CD4-positive, alpha-beta T cell (primary cell): Measurements from ENCODE around the gene A2ML1. TPM values are rescaled to one million over a fixed set of nuclear protein-coding genes. Genes with fewer than 3 reads are reported as not detected.

Source experiments
- ATAC-seq: fragments of 200-7000 bp; cut with Tn5 transposase; one replicate; pipeline ENCODE4 v1.10.0; 2022; ENCODE audit warnings: mild to moderate bottlenecking; ENCODE audit not compliant: poor library complexity
- CTCF ChIA-PET: fragments of 350-600 bp; sonication (Branson Sonifier 250); formaldehyde crosslinking; loops from one replicate; lab custom pipeline; 2021; ENCODE audit warnings: antibody characterized with exemption, inconsistent platforms; lab: Charles Lee
- POLR2A ChIA-PET: fragments of 350-600 bp; sonication (Branson Sonifier 250); formaldehyde crosslinking; loops from one replicate; lab custom pipeline; 2021; ENCODE audit warnings: antibody characterized with exemption, inconsistent platforms; lab: Charles Lee
- DNase-seq, 14 experiments: peaks; one replicate each; pipeline ENCODE4 v3.0.0-alpha.2; 2013 to 2020; ENCODE audit warnings: mixed read lengths in 2 of 14
- H3K27ac ChIP-seq, 2 donors: one replicate each; pipeline versions ENCODE4 v1.5.1 to v1.7.0; 2013; ENCODE audit warnings: low read length in 2 of 2, low read depth in 1 of 2, mild to moderate bottlenecking in 1 of 2
- H3K27me3 ChIP-seq, 2 experiments: 1 replicate in 1 of 2; 2 replicates in 1 of 2; pipeline versions ENCODE4 v1.6.1 to v1.7.0; 2013; ENCODE audit warnings: low read length in 2 of 2, control low read depth in 1 of 2, mild to moderate bottlenecking in 1 of 2, moderate library complexity in 1 of 2; ENCODE audit not compliant: insufficient read depth in 2 of 2, control insufficient read depth in 1 of 2
- H3K36me3 ChIP-seq: one replicate; pipeline ENCODE4 v1.6.1; 2013; ENCODE audit warnings: low read length, control low read depth; ENCODE audit not compliant: insufficient read depth
- H3K4me1 ChIP-seq: one replicate; pipeline ENCODE4 v1.6.1; 2013; ENCODE audit warnings: low read length, control low read depth; ENCODE audit not compliant: insufficient read depth
- H3K4me3 ChIP-seq: one replicate; pipeline ENCODE4 v1.5.1; 2013; ENCODE audit warnings: mild to moderate bottlenecking, low read length, moderate library complexity
- H3K9me3 ChIP-seq, 2 experiments: 1 replicate in 1 of 2; 2 replicates in 1 of 2; pipeline versions ENCODE4 v1.6.1 to v1.7.0; 2013; ENCODE audit warnings: low read length in 2 of 2, mild to moderate bottlenecking in 2 of 2, control low read depth in 1 of 2, moderate library complexity in 1 of 2; ENCODE audit not compliant: control insufficient read depth in 1 of 2, insufficient read depth in 1 of 2
- H3K27ac Mint-ChIP-seq: one replicate; pipeline ENCODE4 v1.8.0; 2020; ENCODE audit warnings: mixed read lengths
- H3K27me3 Mint-ChIP-seq: one replicate; pipeline ENCODE4 v1.8.0; 2021; ENCODE audit warnings: mixed read lengths
- H3K36me3 Mint-ChIP-seq: one replicate; pipeline ENCODE4 v1.8.0; 2021; ENCODE audit warnings: low read depth, mixed read lengths
- H3K4me1 Mint-ChIP-seq: one replicate; pipeline ENCODE4 v1.8.0; 2021; ENCODE audit warnings: low read depth, mixed read lengths
- H3K4me3 Mint-ChIP-seq: one replicate; pipeline ENCODE4 v1.8.0; 2020; ENCODE audit warnings: mild to moderate bottlenecking, mixed read lengths
- H3K9me3 Mint-ChIP-seq: one replicate; pipeline ENCODE4 v1.8.0; 2020; ENCODE audit warnings: mixed read lengths
- CTCF ChIP-seq: fragments of 200-600 bp; IDR thresholded peaks from one replicate; pipeline ENCODE4 v1.8.0; 2022; ENCODE audit warnings: antibody characterized with exemption, mild to moderate bottlenecking
- intact Hi-C, 2 experiments: fragments of 100-400 bp; cut with DNase I in 1 of 2; cut with micrococcal nuclease in 1 of 2; formaldehyde crosslinking; loops; one replicate each; pipeline versions ENCODE4 v1.15.1 to v1.9.0; 2023 to 2025; cut with DNase I, micrococcal nuclease
- total RNA-seq, 174 experiments: library from RNA in 2 of 174; stranded (reverse) in 2 of 174; gene quantifications; one replicate each; pipeline ENCODE4 v1.2.3 and lab custom pipeline; 2021 to 2026

A2ML1 gene
- total RNA-seq, 2 experiments from 2014 or later = not detected

- no peak overlapping the region for H3K27ac ChIP-seq
- H3K9me3 ChIP-seq = no peaks in the 10 kb centered on the region
- H3K27me3 Mint-ChIP-seq = no peaks in the 10 kb centered on the region
- H3K4me1 Mint-ChIP-seq = no peaks in the 10 kb centered on the region
- no peaks in the 10 kb centered on the region for H3K36me3 ChIP-seq
- H3K9me3 Mint-ChIP-seq = no peaks in the 10 kb centered on the region
- no peaks in the 10 kb centered on the region for H3K27me3 ChIP-seq
- H3K4me1 ChIP-seq = no peaks in the 10 kb centered on the region
- CTCF ChIA-PET = no interaction called here
- no peak overlapping the region for H3K4me3 ChIP-seq
- POLR2A ChIA-PET = no interaction called here
- intact Hi-C loops = no loop called here
- H3K27ac Mint-ChIP-seq = no peak overlapping the region
- no peaks in the 10 kb centered on the region for H3K36me3 Mint-ChIP-seq
- DNase-seq (no peak), ATAC-seq (no peak)
- no peak overlapping the region for H3K4me3 Mint-ChIP-seq
- no peak for TF ChIP-seq CTCF
Measured at GRCh38 chr12:8870586-8870985, 48.2 kb downstream of the A2ML1 start.

DNA sequence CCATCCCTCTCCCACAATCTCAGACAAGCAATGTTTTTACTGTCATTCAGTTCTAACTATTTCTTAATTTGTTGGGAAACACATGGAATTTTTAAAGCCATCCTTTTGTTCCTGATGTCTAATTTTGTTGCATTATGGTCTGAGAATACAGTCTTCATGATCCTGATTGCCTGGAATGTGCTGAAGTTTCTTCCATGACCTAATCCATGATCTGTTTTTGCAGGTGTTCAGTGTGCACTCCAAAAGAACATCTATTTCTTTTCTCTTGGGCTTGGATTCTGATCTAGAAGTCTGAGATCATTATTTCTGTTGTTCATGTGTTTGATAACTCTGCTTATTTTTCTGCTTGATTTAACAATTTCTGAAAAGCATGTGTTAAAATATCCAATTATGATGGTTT, 48.6 kb downstream of the A2ML1 start:
- Mint-ChIP-seq H3K9me3 (no peaks in the 10 kb centered on the region), H3K4me1 (no peaks in the 10 kb centered on the region), H3K27me3 (no peaks in the 10 kb centered on the region), H3K4me3 (no peak overlapping the region), H3K27ac (no peak overlapping the region), H3K36me3 (no peaks in the 10 kb centered on the region)
- H3K9me3 ChIP-seq = no peaks in the 10 kb centered on the region
- no peak overlapping the region for H3K27ac ChIP-seq
- ATAC-seq (no peak), DNase-seq (no peak)
- intact Hi-C loops = no loop called here
- POLR2A ChIA-PET = no interaction called here
- CTCF ChIA-PET = no interaction called here
- H3K36me3 ChIP-seq = no peaks in the 10 kb centered on the region
- no peaks in the 10 kb centered on the region for H3K27me3 ChIP-seq
- H3K4me1 ChIP-seq = no peaks in the 10 kb centered on the region
- TF ChIP-seq CTCF = no peak
- H3K4me3 ChIP-seq = no peak overlapping the region

- Histone ChIP-seq H3K4me1 (no peaks in the 10 kb centered on the region), H3K27me3 (no peaks in the 10 kb centered on the region), H3K36me3 (no peaks in the 10 kb centered on the region), H3K9me3 (no peaks in the 10 kb centered on the region), H3K4me3 (no peak overlapping the region), H3K27ac (no peak overlapping the region)
- no peak overlapping the region for H3K27ac Mint-ChIP-seq
- H3K4me1 Mint-ChIP-seq = no peaks in the 10 kb centered on the region
- ChIA-PET CTCF (no interaction called here), POLR2A (no interaction called here)
- ATAC-seq (no peak), DNase-seq (no peak)
- H3K27me3 Mint-ChIP-seq = no peaks in the 10 kb centered on the region
- H3K4me3 Mint-ChIP-seq = no peak overlapping the region
- no peaks in the 10 kb centered on the region for H3K9me3 Mint-ChIP-seq
- no peaks in the 10 kb centered on the region for H3K36me3 Mint-ChIP-seq
- intact Hi-C loops = no loop called here
- TF ChIP-seq CTCF = no peak
Measured at GRCh38 chr12:8876887-8877286, 54.5 kb downstream of the A2ML1 start.
